HG03521 (cell line): Measurements from ENCODE around the gene WDR90.

Experiments
- ATAC-seq: cut with Tn5 transposase; IDR thresholded peaks from one replicate; pipeline ENCODE4 v1.9.1; 2021; ENCODE audit warnings: mild to moderate bottlenecking, moderate library complexity; ENCODE audit not compliant: unreplicated experiment

Gene WDR90

GRCh38 chr16:625977-626765 is 23.0 kb upstream of the WDR90 start:
- ATAC-seq, result no peak

DNA sequence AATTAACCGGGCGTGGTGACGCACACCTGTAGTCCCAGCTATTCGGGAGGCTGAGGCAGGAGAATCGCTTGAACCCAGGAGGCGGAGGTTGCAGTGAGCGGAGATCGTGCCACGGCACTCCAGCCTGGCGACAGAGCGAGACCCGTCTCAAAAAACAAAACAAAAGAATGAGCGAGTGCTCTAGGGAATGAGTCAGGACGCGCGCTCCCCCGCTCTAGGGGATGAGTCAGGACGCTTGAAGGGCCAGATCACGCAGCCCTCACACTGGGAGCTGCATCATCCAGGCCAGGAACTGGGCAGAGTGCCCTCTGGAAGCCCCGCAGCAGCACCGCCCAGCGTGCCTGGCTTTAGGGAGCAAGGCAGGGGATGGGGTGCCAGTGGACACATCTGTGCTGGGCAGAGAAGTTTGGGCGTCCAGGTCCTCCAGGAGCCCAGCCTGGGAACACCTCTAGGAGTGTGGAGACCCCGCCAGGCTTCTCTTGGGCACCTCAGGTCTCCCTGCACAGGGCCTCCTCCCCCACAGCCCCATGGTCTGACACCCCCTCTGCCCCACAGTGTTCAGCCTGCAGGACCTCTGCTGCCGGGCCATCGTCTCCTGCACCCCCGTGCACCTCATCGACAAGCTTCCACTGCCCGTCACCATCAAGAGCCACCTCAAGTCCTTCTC is 22.2 kb upstream of the WDR90 start:
- ATAC-seq, result no peak

DNA sequence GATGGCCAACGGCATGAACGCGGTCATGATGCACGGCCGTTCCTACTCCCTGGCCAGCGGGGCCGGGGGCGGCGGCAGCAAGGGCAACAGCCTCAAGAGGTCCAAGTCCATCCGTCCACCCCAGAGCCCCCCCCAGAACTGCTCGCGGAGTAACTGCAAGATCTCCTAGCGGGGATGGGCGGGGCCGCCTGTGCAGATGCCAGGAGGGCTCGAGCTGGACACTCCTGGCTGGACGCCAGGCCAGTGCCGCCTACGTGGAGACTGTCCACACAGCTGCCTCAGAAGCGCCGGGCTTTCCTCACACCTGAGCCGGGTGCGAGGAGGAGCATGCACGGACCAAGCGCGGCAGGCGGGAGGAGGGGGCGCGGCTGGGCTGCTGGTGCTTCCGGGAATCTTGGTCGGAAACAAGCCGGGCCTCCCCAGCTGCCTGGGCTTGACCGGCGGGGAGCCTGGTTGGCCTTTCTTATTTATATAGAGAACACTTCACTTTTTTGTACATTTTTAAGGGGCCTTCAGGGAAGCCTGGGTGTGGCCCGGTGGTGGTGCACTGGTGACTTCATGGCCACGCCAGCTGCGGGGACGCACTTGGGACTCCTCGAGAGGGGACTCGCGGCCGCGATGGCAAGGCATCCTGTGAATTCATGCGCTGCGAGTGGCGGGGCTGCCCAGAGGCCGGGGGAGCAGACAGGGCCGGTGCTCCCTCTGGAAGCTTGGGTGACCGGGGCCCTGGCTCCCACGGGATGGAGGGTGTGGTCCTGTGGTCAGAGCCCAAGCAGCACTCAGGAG is 21.5 kb upstream of the WDR90 start:
- no peak for ATAC-seq

DNA sequence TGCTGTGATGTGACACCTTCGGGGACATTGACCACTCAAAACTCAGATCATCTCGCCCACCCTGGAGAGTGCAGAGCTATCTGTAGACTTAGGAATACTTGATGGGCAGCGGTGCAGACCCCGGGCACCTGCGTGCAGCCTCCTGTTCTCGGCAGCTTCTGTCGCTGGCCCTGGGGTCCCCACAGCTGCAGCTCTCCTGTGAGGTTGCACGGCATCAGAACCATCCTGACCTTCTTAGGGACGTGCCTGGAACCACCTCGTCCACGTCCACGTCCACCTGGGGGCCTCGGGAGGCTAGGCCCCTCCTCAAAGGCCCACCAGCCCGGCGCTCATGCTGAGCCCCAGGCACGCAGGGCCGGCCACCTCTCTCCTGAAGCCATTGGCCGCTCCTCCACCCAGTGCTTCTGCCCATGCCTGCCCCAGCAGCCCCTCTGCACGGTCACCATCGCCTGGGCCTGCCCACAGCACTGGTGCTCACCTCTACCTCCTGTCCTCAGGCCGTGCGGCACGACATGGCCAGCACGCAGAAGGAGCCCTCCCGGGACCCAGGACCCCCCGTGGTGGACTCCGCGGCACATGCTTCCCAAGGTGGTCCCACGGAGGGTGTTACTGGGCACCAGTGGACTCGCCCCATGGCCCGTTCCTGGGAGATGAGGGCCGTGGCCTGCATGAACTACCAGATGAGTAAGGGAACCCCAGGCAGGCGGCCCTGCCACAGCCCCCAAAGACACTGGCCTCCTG is 20.7 kb upstream of the WDR90 start:
- ATAC-seq, result no peak

- no peak for ATAC-seq
Measured at GRCh38 chr16:629185-629832, 19.9 kb upstream of the WDR90 start.

GRCh38 chr16:629833-630248 is 19.3 kb upstream of the WDR90 start:
- no peak for ATAC-seq

GRCh38 chr16:630249-630814 is 18.8 kb upstream of the WDR90 start:
- no peak for ATAC-seq

- no peak for ATAC-seq
Measured at GRCh38 chr16:630815-631405, 18.3 kb upstream of the WDR90 start, which contains the start of gene WFIKKN1. Gene WFIKKN1, plus strand, starts transcription at chr16:630985. Its CDS starts 269 bp downstream, at chr16:631254.

DNA sequence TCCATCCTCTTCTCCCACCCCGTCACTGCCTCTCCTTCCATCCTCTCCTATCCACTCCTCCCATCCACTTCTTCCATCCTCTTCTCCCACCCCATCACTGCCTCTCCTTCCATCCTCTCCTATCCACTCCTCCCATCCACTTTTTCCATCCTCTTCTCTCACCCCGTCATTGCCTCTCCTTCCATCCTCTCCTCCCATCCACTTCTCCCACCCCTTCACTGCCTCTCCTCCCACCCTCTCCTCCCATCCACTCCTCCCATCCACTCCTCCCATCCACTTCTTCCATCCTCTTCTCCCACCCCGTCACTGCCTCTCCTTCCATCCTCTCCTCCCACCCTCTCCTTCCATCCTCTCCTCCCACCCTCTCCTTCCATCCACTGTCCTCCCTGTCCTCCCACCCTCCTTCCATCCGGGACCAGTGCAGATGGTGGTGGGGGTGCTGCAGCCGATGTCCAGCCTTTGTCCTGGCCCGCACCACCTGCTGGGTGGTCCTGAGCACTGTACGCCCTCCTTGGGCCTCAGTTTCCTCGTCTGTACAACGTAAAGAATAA is 17.3 kb upstream of the WDR90 start:
- no peak for ATAC-seq

DNA sequence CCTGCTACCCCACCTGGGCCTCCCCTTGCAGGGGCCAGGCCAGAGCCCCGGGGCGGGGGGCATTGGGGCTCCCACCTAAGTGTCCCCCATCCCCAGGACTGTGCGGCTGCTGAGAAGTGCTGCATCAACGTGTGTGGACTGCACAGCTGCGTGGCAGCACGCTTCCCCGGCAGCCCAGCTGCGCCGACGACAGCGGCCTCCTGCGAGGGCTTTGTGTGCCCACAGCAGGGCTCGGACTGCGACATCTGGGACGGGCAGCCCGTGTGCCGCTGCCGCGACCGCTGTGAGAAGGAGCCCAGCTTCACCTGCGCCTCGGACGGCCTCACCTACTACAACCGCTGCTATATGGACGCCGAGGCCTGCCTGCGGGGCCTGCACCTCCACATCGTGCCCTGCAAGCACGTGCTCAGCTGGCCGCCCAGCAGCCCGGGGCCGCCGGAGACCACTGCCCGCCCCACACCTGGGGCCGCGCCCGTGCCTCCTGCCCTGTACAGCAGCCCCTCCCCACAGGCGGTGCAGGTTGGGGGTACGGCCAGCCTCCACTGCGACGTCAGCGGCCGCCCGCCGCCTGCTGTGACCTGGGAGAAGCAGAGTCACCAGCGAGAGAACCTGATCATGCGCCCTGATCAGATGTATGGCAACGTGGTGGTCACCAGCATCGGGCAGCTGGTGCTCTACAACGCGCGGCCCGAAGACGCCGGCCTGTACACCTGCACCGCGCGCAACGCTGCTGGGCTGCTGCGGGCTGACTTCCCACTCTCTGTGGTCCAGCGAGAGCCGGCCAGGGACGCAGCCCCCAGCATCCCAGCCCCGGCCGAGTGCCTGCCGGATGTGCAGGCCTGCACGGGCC is 16.5 kb upstream of the WDR90 start:
- no peak for ATAC-seq

DNA sequence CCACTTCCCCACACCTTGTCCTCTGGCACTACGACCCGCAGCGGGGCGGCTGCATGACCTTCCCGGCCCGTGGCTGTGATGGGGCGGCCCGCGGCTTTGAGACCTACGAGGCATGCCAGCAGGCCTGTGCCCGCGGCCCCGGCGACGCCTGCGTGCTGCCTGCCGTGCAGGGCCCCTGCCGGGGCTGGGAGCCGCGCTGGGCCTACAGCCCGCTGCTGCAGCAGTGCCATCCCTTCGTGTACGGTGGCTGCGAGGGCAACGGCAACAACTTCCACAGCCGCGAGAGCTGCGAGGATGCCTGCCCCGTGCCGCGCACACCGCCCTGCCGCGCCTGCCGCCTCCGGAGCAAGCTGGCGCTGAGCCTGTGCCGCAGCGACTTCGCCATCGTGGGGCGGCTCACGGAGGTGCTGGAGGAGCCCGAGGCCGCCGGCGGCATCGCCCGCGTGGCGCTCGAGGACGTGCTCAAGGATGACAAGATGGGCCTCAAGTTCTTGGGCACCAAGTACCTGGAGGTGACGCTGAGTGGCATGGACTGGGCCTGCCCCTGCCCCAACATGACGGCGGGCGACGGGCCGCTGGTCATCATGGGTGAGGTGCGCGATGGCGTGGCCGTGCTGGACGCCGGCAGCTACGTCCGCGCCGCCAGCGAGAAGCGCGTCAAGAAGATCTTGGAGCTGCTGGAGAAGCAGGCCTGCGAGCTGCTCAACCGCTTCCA is 15.7 kb upstream of the WDR90 start:
- ATAC-seq, result no peak

DNA sequence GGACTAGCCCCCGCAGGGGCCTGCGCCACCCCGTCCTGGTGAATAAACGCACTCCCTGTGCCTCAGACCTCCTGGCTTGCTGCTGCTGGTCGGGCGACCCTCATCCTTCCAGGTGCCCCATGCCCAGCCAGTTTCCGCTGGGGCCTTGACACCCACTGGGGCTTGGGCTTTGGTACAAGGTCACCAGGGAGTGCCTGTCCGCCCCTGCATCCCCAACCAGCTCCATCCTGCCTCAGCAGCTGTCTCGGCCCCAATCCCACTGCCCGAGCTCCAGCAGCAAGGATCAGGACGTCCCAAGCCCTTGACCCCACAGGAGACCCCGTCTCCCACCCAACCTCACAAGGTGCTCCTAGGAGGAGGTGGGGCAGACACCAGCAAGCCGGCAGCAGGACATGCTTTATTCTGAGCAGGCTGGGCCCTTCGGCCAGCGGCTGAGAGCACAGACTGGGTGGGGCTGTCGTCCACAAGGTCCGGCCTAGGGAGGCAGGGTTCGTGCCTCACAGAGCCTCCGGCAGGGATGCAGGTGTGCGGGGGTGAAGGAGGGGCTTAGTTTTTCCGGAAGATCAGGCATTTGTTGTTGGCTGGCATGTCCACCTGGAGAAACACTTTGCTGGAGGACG is 15.0 kb upstream of the WDR90 start:
- ATAC-seq, result no peak

GRCh38 chr16:634996-635395 is 14.2 kb upstream of the WDR90 start:
- ATAC-seq, result no peak

GRCh38 chr16:635573-636205 is 13.5 kb upstream of the WDR90 start:
- ATAC-seq, result no peak

- ATAC-seq, result peak; percentile 52
Measured at GRCh38 chr16:636206-637080, 12.7 kb upstream of the WDR90 start, which contains the start of gene METTL26. Gene METTL26, minus strand, starts transcription at chr16:636305. Its CDS starts 15 bp downstream, at chr16:636290.
